Liver (tissue), 9 donors: ENCODE data around the gene PARD6B. TPM values are rescaled to one million over a fixed set of nuclear protein-coding genes. Genes with fewer than 3 reads are reported as not detected.

ENCODE experiments used
- DNase-seq: peaks from one replicate; pipeline ENCODE4 v3.0.0-alpha.2; 2017; ENCODE audit warnings: low spot score
- H3K27ac ChIP-seq, 2 donors: one replicate each; pipeline ENCODE4 v1.7.0; 2013; ENCODE audit warnings: inconsistent platforms in 2 of 2, low read length in 2 of 2, control low read depth in 1 of 2, low read depth in 1 of 2, mild to moderate bottlenecking in 1 of 2
- H3K27me3 ChIP-seq, 4 donors: one replicate each; pipeline versions ENCODE4 v1.6.1 to v1.7.0; 2013; ENCODE audit warnings: low read length in 3 of 4, inconsistent platforms in 1 of 4, mild to moderate bottlenecking in 1 of 4, moderate library complexity in 1 of 4; ENCODE audit not compliant: control insufficient read depth in 4 of 4, insufficient read depth in 4 of 4
- H3K36me3 ChIP-seq, 4 donors: one replicate each; pipeline versions ENCODE4 v1.6.1 to v1.7.0; 2013; ENCODE audit warnings: low read length in 3 of 4, mild to moderate bottlenecking in 3 of 4, low read depth in 1 of 4, moderate library complexity in 1 of 4; ENCODE audit not compliant: control insufficient read depth in 4 of 4, insufficient read depth in 3 of 4
- H3K4me1 ChIP-seq, 4 donors: one replicate each; pipeline versions ENCODE4 v1.6.1 to v1.7.0; 2013; ENCODE audit warnings: low read length in 3 of 4, mild to moderate bottlenecking in 3 of 4, moderate library complexity in 1 of 4; ENCODE audit not compliant: control insufficient read depth in 4 of 4, insufficient read depth in 4 of 4
- H3K4me3 ChIP-seq, 3 donors: one replicate each; pipeline versions ENCODE4 v1.6.1 to v1.7.0; 2013; ENCODE audit warnings: low read length in 3 of 3, control low read depth in 1 of 3, low read depth in 1 of 3, mild to moderate bottlenecking in 1 of 3
- H3K9ac ChIP-seq, 2 donors: one replicate each; pipeline ENCODE4 v1.7.0; 2013; ENCODE audit warnings: low read length in 2 of 2, mild to moderate bottlenecking in 2 of 2, moderate library complexity in 2 of 2, control low read depth in 1 of 2, low read depth in 1 of 2
- H3K9me3 ChIP-seq, 4 donors: one replicate each; pipeline versions ENCODE4 v1.6.1 to v1.7.0; 2013; ENCODE audit warnings: low read length in 3 of 4; ENCODE audit not compliant: control insufficient read depth in 4 of 4
- ATF3 ChIP-seq: IDR thresholded peaks from 2 replicates; pipeline ENCODE4 v1.6.1; 2016; ENCODE audit warnings: antibody characterized with exemption
- EGR1 ChIP-seq, 2 donors: IDR thresholded peaks; 2 replicates each; pipeline ENCODE4 v1.6.1; 2016 to 2018; ENCODE audit warnings: antibody characterized with exemption in 2 of 2, low read depth in 2 of 2
- FOXA1 ChIP-seq: IDR thresholded peaks from 2 replicates; pipeline ENCODE4 v1.6.1; 2016; ENCODE audit warnings: antibody characterized with exemption
- FOXA2 ChIP-seq: IDR thresholded peaks from 2 replicates; pipeline ENCODE4 v1.6.1; 2016; ENCODE audit warnings: antibody characterized with exemption
- HNF4G ChIP-seq: IDR thresholded peaks from 2 replicates; pipeline ENCODE4 v1.6.1; 2016; ENCODE audit warnings: antibody characterized with exemption
- JUND ChIP-seq, 2 donors: IDR thresholded peaks; 2 replicates each; pipeline ENCODE4 v1.6.1; 2016; ENCODE audit warnings: antibody characterized with exemption in 2 of 2
- MAX ChIP-seq: IDR thresholded peaks from 2 replicates; pipeline ENCODE4 v1.6.1; 2016; ENCODE audit warnings: antibody characterized with exemption
- NR2F2 ChIP-seq: IDR thresholded peaks from 2 replicates; pipeline ENCODE4 v1.6.1; 2016; ENCODE audit warnings: antibody characterized with exemption
- RAD21 ChIP-seq, 2 donors: IDR thresholded peaks; 2 replicates each; pipeline ENCODE4 v1.6.1; 2016; ENCODE audit warnings: antibody characterized with exemption in 2 of 2, mild to moderate bottlenecking in 2 of 2
- RXRA ChIP-seq, 2 donors: IDR thresholded peaks; 2 replicates each; pipeline ENCODE4 v1.6.1; 2017 to 2018; ENCODE audit warnings: antibody characterized with exemption in 2 of 2, mild to moderate bottlenecking in 1 of 2
- SP1 ChIP-seq: IDR thresholded peaks from 2 replicates; pipeline ENCODE4 v1.6.1; 2018; ENCODE audit warnings: antibody characterized with exemption, mild to moderate bottlenecking
- TAF1 ChIP-seq: conservative IDR thresholded peaks from 2 replicates; pipeline ENCODE4 v1.6.1; 2016; ENCODE audit warnings: antibody characterized with exemption, mild to moderate bottlenecking
- YY1 ChIP-seq: IDR thresholded peaks from 2 replicates; pipeline ENCODE4 v1.6.1; 2016; ENCODE audit warnings: antibody characterized with exemption, mild to moderate bottlenecking
- ZBTB33 ChIP-seq: IDR thresholded peaks from 2 replicates; pipeline ENCODE4 v1.6.1; 2016; ENCODE audit warnings: antibody characterized with exemption
- WGBS: extraction: QIAGEN DNeasy Blood & Tissue Kit; methylation state at CpG from one replicate; pipeline ENCODE4 v1.1.7; 2013; 5-methylcytosine and 5-hydroxymethylcytosine counted together
- polyA plus RNA-seq, 2 donors: library from polyadenylated mRNA; stranded (reverse) in 1 of 2; unstranded in 1 of 2; fragments of 200-250 nt in 1 of 2; fragments of >200 nt in 1 of 2; fragmentation: Nextera tagmentation in 1 of 2; extraction: Ambion mirVana in 1 of 2; gene quantifications; one replicate each; pipeline versions ENCODE4 v1.2.1 to v1.2.3, GENCODE V29; 2013 to 2015
- total RNA-seq, 2 donors: library from RNA; depleted of rRNA; stranded (reverse); fragments of >200 nt; gene quantifications; one replicate each; pipeline ENCODE4 v1.2.3, GENCODE V29; 2014
- TF ChIP-seq, protein P1 (sequence below): IDR thresholded peaks from 2 replicates; pipeline ENCODE4 v1.6.1; 2016; ENCODE audit warnings: antibody characterized with exemption, mild to moderate bottlenecking
- TF ChIP-seq, protein P2 (sequence below): fragments of 150-350 bp; IDR thresholded peaks from 2 replicates; pipeline ENCODE4 v1.5.1; 2017; ENCODE audit warnings: improper control_type of control experiment, low read depth, low read length; ENCODE audit not compliant: missing input control
- donor health status: healthy.
- donor health status: healthy.
- donor health status: healthy.
- donor health status: healthy.
- donor health status: healthy.

Gene PARD6B
- total and polyA plus RNA-seq, 4 donors, result 1.2 to 8.8 (median 5.9) TPM

- WGBS, result 90% methylated on average over 8 of the region's 8 CpGs
- H3K9ac ChIP-seq, result no peak overlapping the region
- TF ChIP-seq JUND (IDR thresholded peaks at IDR 0.05) (no peak), ATF3 (no peak), FOXA2 (no peak), NR2F2 (no peak), FOXA1 (no peak), HNF4G (no peak), EGR1 (IDR thresholded peaks at IDR 0.05; ENCODE audit: low read depth in 2 of 2) (no peak), TAF1 (no peak), MAX (no peak), RAD21 (IDR thresholded peaks at IDR 0.05) (no peak)
- TF ChIP-seq, protein P1, sequence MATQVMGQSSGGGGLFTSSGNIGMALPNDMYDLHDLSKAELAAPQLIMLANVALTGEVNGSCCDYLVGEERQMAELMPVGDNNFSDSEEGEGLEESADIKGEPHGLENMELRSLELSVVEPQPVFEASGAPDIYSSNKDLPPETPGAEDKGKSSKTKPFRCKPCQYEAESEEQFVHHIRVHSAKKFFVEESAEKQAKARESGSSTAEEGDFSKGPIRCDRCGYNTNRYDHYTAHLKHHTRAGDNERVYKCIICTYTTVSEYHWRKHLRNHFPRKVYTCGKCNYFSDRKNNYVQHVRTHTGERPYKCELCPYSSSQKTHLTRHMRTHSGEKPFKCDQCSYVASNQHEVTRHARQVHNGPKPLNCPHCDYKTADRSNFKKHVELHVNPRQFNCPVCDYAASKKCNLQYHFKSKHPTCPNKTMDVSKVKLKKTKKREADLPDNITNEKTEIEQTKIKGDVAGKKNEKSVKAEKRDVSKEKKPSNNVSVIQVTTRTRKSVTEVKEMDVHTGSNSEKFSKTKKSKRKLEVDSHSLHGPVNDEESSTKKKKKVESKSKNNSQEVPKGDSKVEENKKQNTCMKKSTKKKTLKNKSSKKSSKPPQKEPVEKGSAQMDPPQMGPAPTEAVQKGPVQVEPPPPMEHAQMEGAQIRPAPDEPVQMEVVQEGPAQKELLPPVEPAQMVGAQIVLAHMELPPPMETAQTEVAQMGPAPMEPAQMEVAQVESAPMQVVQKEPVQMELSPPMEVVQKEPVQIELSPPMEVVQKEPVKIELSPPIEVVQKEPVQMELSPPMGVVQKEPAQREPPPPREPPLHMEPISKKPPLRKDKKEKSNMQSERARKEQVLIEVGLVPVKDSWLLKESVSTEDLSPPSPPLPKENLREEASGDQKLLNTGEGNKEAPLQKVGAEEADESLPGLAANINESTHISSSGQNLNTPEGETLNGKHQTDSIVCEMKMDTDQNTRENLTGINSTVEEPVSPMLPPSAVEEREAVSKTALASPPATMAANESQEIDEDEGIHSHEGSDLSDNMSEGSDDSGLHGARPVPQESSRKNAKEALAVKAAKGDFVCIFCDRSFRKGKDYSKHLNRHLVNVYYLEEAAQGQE, result no peak
- TF ChIP-seq, protein P2, sequence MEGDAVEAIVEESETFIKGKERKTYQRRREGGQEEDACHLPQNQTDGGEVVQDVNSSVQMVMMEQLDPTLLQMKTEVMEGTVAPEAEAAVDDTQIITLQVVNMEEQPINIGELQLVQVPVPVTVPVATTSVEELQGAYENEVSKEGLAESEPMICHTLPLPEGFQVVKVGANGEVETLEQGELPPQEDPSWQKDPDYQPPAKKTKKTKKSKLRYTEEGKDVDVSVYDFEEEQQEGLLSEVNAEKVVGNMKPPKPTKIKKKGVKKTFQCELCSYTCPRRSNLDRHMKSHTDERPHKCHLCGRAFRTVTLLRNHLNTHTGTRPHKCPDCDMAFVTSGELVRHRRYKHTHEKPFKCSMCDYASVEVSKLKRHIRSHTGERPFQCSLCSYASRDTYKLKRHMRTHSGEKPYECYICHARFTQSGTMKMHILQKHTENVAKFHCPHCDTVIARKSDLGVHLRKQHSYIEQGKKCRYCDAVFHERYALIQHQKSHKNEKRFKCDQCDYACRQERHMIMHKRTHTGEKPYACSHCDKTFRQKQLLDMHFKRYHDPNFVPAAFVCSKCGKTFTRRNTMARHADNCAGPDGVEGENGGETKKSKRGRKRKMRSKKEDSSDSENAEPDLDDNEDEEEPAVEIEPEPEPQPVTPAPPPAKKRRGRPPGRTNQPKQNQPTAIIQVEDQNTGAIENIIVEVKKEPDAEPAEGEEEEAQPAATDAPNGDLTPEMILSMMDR, result no peak
- H3K9me3 ChIP-seq, result no peaks in the 10 kb centered on the region
- no peaks in the 10 kb centered on the region for H3K36me3 ChIP-seq
- DNase-seq, result no peak
- no peaks in the 10 kb centered on the region for H3K27me3 ChIP-seq
- no peak overlapping the region for H3K4me3 ChIP-seq
- no peak overlapping the region for H3K27ac ChIP-seq
- H3K4me1 ChIP-seq, result peaks cover 9 to 21% (median 18%) of the 10 kb centered on the region in 4 donors
Measured at GRCh38 chr20:50682947-50683530, 48.3 kb upstream of the PARD6B start.

DNA sequence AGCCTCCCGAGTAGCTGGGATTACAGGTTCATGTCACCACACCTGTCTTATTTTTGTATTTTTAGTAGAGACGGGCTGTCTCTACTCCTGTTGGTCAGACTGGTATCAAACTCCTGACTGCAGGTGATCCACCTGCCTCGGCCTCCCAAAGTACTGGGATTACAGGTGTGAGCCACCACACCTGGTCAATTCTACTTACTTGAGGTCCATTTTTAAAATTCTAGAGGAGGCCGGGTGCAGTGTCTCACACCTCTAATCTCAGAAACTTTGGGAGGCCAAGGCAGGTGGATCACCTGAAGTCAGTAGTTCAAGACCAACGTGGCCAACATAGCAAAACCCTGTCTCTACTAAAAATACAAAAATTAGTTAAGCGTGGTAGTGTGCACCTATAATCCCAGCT, 47.8 kb upstream of the PARD6B start:
- Histone ChIP-seq H3K9ac (no peak overlapping the region), H3K9me3 (no peaks in the 10 kb centered on the region), H3K27ac (no peak overlapping the region), H3K4me1 (peaks cover 7 to 19% (median 17%) of the 10 kb centered on the region in 4 donors), H3K36me3 (no peaks in the 10 kb centered on the region), H3K27me3 (no peaks in the 10 kb centered on the region), H3K4me3 (no peak overlapping the region)
- WGBS, result 94% methylated on average over 6 of the region's 6 CpGs
- no peak for DNase-seq
- no peak for TF ChIP-seq MAX
- TF ChIP-seq ATF3, result no peak
- TF ChIP-seq, protein P1, result no peak
- TF ChIP-seq ZBTB33, result no peak
- no peak for TF ChIP-seq RAD21 (IDR thresholded peaks at IDR 0.05)
- TF ChIP-seq NR2F2, result no peak
- TF ChIP-seq SP1, result no peak
- TF ChIP-seq FOXA1, result no peak
- TF ChIP-seq EGR1 (IDR thresholded peaks at IDR 0.05; ENCODE audit: low read depth in 2 of 2), result no peak
- TF ChIP-seq, protein P2, result no peak
- TF ChIP-seq JUND (IDR thresholded peaks at IDR 0.05), result no peak
- no peak for TF ChIP-seq TAF1
- TF ChIP-seq YY1, result no peak
- no peak for TF ChIP-seq RXRA (IDR thresholded peaks at IDR 0.05)
